GM19023 (cell line): ENCODE measurements around the gene KRTAP10-8.
"Not testable (repeated sequence)": the region's sequence is repeated elsewhere in the genome, so short reads cannot be mapped to it uniquely, and the experiment has no call there.

Experiments
- ATAC-seq: cut with Tn5 transposase; IDR thresholded peaks from one replicate; pipeline ENCODE4 v1.9.1; 2021; ENCODE audit warnings: mild to moderate bottlenecking, moderate library complexity; ENCODE audit not compliant: unreplicated experiment

The KRTAP10-8 gene

DNA sequence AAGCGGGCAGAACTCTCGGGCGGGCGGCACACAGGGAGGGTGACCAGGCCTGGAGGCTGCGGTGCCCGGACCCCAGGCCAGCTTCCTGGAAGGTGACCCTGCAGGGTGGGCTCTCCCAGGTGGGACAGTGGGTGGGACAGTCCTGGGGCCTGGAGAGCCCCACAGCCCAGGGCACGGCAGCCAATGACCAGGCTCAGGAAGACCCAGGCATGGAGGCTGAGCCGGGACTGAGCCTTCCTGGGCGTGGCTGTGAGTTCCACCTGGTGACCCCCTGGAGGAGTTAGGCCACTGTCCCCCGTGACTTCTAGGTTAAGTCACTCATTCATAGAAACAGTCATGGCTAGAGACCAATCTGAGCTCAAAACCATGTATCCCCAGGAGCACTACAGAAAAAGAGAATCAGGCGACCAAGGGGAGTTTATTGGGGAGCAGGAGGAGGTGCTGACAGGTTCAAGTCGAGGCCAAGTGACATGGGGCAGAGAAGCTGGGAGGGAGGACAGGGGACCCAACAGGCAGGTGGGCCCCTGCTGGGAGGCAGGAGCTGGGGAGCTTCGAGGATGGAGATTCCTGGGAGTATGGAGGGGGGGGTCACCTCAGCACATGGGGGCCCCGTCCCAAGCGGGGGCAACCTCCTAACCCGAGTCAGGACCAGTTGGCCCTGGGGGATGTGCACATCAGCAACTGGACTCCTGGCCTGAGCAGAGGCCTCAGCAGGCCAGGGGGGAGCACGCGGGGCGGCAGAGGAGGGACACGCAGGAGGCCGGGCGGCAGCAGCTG lies 32.6 kb upstream of the KRTAP10-8 start:
- no peak for ATAC-seq

GRCh38 chr21:44579833-44580144 lies 32.1 kb upstream of the KRTAP10-8 start:
- no peak for ATAC-seq

GRCh38 chr21:44580231-44580821 lies 31.6 kb upstream of the KRTAP10-8 start, which contains the start of gene KRTAP10-5:
Gene KRTAP10-5 (minus strand): TSS chr21:44580604. CDS start chr21:44580578, 26 bp downstream.
- not testable (repeated sequence) for ATAC-seq

DNA sequence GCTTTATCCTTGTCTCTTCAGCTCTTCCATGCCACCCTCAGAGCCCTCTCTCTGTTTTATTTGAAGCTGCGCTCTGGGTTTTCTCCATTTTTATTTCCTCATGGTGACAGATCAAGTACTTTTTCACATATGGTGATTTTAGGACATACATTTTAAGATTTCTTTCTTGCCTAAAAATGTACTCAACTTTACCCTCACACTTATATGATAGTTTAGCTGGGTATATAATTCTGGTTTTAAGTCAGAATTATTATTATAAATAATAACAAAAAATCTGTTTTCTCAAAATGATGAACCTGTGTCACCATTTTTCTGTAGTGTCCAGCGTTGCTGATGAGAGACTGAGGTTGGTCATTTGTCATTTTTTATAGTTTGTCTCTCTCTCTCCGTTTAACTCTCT lies 30.7 kb upstream of the KRTAP10-8 start:
- no peak for ATAC-seq

DNA sequence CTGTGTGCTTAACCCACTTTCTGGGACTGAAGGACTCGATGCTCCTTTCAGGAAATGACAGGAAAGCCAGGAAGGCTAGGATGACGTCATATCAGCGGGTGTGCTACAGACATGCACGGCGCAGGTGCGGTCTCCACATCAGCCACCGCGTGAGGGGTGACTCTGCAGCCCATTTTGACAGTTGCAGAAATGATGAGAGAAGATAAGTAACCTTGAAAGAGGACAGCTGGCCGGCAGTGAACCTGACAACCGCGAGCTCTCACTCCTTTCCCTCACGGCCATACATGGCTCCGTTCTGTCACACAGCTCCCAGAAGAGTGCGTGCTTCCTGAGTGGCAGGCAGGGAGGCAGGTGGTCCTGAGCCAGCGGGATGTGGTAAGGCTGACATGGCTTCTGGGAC lies 29.8 kb upstream of the KRTAP10-8 start:
- ATAC-seq: no peak

DNA sequence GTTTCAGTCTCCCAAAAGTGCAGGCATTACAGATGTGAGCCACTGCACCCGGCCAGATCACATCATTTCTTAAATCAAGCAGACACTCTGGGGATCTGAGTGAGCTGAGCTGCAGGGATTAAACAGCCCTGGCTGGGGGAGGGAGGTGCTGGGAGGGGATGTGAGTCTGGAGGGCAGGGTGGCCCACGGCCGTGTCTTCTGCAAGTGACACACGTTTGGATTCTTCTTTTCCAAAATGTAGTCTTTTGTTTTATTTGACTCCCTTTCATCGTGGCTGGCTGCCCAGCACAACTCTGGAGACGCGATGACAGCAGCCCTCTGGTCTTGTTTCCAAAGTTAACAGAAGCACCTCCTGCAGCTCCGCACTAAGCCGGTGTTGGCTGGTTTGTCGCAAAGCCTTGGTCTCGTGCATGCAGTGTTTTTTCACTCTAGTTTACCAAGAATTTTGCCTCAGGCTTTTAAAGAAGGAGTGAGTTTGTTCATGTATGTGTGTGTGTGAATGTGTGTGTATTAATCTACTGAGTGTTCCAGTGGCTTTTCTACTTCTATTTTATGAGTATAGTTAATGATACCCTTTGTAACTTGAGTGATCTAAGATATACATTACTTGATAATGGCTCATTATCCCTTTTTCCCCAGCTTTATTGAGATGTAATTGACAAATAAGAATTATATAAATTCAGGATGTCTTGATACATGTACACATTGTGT lies 28.6 kb upstream of the KRTAP10-8 start:
- ATAC-seq: no peak

GRCh38 chr21:44583800-44584147 lies 28.1 kb upstream of the KRTAP10-8 start:
- ATAC-seq: no peak

DNA sequence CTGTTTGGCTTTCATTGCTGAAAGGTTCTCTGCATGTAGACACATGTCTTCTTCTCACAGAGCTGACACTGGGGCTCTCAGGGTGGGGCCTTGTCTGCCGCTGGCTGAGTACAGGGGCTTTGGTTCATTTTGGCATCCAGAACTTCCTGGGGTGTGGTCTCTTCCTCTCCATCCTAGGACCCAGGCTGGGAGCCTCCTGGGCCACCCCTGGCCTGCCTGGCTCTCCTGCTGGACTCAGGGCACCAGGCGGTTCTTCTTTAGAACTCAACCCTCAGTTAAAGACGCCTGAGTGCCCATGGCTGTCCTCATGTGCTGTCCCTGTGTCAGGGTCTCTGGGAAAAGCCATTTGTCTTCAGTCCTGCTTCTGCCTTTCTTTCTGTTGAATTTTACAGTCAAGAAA lies 26.0 kb upstream of the KRTAP10-8 start:
- no peak for ATAC-seq

GRCh38 chr21:44589094-44589493 lies 22.8 kb upstream of the KRTAP10-8 start:
- no peak for ATAC-seq

- ATAC-seq: no peak
Observed at GRCh38 chr21:44589586-44590305, 22.1 kb upstream of the KRTAP10-8 start.

GRCh38 chr21:44590311-44590721 lies 21.6 kb upstream of the KRTAP10-8 start:
- no peak for ATAC-seq

DNA sequence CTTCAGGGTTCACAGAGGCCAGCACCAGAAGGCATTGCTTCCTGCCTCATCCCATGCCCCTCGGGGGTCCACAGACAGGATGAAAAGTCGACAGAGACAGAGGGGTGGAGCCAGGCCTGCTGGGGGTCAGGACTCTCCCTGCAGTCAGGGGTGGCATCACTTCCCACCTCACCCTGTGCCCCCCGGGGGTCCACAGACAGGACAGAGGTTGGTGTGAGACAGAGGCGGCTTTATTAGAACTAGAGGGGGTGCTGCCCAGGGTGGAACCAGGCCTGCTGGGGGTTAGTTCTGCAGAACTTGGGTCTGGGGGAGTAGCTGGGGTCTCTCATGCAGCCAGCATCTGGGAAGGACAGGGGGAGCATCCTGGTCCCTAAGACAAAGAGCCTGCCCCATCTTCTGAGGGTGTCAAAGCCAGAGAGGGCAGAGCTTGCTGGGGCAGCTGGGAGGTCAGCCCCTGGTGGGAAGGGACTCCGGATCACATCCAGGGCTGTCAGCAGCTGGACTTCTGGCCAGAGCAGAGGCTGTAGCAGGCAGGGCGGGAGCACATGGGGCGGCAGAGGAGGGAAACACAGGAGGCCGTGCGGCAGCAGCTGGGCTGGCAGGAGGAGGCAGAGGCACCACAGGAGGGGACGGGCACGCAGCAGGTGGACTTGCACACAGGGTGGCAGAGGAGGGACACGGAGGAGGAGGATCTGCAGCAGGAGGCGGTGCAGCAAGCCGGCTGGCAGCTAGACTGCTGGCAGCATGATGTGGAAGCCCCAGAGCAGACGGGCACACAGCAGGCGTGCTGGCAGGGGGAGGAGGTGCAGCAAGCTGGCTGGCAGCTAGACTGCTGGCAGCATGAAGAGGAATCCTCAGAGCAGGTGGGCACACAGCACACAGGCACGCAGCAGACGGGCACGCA lies 20.7 kb upstream of the KRTAP10-8 start:
- ATAC-seq: not testable (repeated sequence)

- not testable (repeated sequence) for ATAC-seq
Observed at GRCh38 chr21:44591801-44592130, 20.1 kb upstream of the KRTAP10-8 start.

- ATAC-seq: no peak
Observed at GRCh38 chr21:44592446-44593311, 19.2 kb upstream of the KRTAP10-8 start, which contains the start of gene KRTAP10-6. Gene KRTAP10-6 (minus strand): TSS chr21:44592505. CDS start chr21:44592484, 21 bp downstream.

GRCh38 chr21:44593598-44594405 lies 18.1 kb upstream of the KRTAP10-8 start:
- ATAC-seq: no peak

- no peak for ATAC-seq
Observed at GRCh38 chr21:44594406-44594916, 17.4 kb upstream of the KRTAP10-8 start.

GRCh38 chr21:44595524-44595923 lies 16.4 kb upstream of the KRTAP10-8 start:
- ATAC-seq: no peak

- no peak for ATAC-seq
Observed at GRCh38 chr21:44596068-44596725, 15.7 kb upstream of the KRTAP10-8 start.
